GM19468 (cell line): ENCODE data around the gene ALG9.

Source experiments
- ATAC-seq: cut with Tn5 transposase; IDR thresholded peaks from one replicate; pipeline ENCODE4 v1.9.1; 2021; ENCODE audit warnings: mild to moderate bottlenecking, moderate library complexity, moderate number of reproducible peaks; ENCODE audit not compliant: unreplicated experiment; ENCODE audit errors: extremely low read depth

The ALG9 gene, protein sequence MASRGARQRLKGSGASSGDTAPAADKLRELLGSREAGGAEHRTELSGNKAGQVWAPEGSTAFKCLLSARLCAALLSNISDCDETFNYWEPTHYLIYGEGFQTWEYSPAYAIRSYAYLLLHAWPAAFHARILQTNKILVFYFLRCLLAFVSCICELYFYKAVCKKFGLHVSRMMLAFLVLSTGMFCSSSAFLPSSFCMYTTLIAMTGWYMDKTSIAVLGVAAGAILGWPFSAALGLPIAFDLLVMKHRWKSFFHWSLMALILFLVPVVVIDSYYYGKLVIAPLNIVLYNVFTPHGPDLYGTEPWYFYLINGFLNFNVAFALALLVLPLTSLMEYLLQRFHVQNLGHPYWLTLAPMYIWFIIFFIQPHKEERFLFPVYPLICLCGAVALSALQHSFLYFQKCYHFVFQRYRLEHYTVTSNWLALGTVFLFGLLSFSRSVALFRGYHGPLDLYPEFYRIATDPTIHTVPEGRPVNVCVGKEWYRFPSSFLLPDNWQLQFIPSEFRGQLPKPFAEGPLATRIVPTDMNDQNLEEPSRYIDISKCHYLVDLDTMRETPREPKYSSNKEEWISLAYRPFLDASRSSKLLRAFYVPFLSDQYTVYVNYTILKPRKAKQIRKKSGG

DNA sequence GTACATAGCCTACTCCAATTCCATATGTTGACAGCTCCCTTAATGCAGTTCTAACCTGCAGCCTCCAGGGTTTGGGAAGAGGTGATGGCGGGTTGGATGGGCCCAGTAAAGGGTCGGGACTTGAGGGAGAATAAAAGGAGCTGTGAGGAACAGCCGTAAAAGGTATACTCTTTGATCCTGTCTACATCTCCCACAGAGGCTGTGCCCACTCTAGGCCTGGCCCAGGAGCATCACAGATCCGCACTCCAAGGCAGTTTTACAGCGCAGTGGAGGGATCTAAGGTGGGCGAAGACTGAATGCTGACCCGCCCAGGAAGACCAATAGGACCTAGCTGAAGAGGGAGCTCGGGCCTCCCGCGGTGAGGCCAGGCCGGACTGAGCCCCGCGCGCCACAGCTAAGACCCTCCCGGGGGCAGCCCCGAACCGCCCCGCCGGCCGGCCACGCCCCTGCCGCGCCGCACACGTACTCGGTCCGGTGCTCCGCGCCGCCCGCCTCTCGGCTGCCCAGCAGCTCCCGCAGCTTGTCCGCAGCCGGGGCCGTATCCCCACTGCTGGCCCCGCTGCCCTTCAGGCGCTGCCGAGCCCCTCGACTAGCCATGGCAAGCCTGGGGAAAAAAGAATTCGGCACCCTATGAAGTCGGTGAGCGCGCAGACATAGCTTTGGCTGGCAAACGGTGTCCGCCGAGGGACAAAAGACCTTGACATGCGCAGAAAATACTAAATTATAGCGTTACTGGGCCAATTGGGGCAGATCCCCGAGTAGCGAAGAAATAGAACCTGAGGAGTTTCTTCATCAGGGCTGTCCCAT is at the start of gene ALG9:
Gene ALG9 (minus strand): TSS at position 696 of the 807 bp plus-strand sequence. CDS start 99 bp downstream, at position 597.
- peak; percentile 51 for ATAC-seq

DNA sequence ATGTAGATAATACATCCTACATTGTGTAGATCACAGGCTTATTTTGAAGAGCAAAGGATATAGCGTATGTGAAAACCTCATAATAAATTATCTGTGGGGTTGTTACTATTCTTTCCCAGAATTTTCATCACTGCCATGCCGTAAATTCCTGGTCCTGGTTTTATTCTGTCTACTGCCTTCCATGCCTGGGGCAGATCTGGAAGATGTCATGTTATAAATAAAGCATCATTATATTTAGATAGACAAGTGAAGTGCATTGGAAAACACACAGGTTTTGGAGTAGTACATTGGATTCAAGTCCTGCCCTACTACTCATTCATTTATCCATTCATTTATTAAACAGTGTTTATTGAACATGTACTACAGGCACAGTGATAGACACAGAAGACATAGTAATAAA is 49.5 kb upstream of the ALG9 start:
- ATAC-seq = no peak

DNA sequence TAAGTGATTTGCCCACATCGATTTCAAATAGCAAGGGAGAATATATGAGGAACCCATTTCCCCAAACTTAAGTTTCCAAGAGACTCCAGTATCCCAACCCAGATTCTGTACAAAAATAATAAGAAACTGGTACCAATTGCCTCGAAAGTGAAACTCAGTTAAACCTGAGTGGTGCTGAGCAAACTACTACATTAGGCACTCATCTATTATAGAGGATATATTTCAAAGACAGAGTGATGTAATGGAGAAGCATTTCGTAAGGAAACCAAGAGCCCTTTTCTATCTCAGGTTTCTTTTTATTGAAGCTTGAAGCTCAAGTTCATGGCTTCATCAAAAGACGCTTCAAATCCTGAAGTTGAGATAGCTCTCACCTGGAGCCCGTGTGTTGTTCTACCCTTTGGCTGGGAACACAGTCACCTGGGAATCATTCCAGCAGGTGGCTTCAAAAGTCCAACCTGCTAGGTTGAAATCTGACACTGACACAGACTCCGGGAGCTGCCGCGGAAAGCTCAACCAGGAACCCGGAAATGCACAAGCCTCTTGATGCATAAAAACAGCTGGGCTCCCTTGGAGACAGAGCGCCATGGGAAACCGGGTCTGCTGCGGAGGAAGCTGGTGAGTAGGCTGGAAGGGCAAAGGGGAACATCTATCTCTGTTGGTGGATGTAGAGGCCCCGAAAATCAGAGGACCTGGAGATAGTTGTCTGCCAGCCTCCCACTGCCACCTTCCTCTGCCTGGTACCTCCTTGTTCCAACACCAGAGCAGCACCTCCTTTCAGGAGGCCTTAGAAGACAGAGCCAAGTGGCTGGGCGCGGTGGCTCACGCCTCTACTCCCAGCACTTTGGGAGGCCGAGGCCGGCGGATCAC is 47.2 kb upstream of the ALG9 start, which contains the start of gene C11orf52:
Gene C11orf52 (plus strand): TSS at position 524 of the 867 bp plus-strand sequence. CDS start 60 bp downstream, at position 584.
- no peak for ATAC-seq

DNA sequence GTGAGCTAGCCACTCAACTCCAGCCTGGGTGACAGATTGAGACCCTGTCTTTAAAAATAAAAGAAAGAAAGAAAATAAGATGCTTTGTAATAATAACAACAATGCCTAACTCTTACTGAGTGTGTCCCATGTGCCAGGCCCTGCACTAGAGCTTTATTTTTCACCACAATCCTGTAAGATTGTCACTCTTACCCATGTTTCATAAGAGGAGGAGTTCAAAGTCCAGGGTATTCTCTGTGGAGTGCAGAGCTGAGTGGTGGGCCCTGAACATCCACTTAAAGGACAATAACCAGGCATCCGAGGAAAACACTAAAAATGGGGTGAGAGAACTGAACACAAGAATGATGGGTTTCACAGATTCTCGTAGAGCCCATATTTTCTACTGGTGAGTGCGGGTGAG is 46.4 kb upstream of the ALG9 start:
- no peak for ATAC-seq

DNA sequence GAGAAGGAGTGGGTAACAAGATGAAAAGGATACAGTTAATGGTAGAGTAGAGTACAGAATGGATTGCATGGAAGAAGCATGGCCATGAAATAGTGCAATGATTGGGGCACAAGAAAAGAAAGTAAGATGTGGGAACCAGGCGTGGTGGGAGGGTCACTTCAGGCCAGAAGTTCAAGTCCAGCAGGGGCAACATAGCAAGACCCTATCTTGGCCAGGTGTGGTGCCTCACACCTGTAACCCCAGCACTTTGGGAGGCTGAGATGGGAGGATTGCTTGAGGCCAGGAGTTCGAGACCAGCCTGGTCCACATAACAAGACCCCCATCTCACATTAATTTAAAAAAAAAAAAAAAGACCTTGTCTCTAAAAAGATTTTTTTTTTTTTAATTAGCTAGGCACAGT is 45.9 kb upstream of the ALG9 start:
- no peak for ATAC-seq

DNA sequence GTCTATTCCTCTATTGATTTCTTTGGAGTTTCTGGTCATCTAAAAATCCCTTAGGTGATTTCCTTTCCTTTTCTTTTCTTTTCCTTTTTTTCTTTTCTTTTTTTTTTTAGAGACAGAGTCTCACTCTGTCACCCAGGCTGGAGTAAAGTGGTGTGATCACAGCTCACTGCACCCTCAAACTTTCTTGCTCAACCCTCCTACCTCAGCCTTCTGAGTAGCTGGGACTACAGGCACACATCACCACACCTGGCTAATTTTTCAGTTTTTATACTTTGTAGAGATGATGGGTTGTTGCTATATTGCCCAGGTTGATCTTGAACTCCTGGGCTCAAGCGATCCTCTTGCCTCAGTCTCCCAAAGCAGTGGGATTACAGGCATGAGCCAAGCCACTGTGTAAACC is 45.4 kb upstream of the ALG9 start:
- no peak for ATAC-seq

DNA sequence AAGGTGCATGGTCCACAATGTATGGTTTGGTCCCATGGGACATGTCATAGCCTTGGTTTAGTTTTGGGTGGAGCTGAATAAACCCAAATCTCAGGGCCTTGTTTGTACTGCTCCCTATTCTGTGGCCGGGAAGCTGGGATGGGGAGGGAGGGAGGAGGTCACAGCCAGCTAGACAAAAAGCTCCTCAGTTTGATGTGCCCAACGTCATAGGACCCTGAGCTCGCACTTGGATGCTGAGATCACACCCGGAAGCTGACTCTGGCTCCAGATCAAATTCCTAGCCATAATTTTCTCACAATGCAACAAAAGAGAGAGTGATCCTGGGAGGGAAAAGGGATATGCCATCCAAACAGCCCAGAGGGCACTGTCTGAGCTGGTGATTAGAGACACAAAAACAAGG is 42.6 kb upstream of the ALG9 start:
- no peak for ATAC-seq

DNA sequence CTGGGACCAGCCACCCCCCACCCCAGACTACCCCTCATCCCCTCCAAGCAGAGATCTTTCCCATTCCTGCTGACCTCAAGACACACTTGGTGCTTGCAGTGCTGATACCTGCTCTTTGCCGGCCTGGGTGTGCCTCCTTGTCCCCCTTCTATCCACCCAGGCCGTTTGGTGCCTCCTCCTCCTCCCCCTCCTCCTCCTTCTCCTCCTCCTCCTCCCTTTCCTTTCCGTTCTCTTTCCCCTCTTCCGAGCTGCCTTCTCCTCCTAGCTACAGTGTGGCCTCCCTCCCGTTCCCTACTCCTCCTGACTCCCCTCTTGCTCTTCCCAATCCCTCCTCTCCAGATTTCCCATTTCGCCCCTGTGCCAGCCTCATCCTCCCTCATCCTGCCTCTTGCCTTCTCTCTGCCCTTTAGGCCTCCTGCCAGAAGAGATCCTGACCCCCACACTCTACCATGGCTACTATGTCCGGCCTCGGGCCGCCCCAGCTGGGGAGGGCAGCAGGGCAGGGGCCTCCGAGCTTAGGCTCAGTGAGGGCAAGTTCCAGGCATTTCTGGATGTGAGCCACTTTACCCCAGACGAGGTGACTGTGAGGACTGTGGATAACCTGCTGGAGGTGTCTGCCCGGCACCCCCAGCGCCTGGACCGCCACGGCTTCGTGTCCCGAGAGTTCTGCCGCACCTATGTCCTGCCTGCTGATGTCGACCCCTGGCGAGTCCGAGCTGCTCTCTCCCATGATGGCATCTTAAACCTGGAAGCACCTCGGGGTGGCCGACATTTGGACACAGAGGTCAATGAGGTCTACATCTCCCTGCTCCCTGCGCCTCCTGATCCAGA is 41.9 kb upstream of the ALG9 start:
- ATAC-seq = no peak

DNA sequence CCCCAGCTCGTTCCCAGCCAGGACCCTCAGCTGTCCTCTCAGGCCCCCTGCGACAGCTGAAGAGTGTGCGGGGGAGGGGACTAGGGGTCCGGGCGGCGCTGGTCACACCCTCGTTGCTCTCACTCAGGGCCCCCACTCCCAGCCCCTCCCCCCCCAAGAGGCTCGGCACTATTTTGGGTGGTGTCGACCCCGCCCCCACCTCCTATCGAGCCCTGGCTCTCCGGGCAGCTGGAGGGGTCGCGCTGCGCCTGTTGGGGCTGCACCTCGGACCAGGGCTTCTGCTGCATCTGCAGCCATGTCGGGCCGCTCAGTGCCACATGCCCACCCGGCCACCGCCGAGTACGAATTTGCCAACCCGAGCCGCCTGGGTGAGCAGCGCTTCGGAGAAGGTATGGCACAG is 41.2 kb upstream of the ALG9 start, which contains the start of gene HSPB2:
Gene HSPB2 (plus strand): TSS at position 200 of the 400 bp plus-strand sequence. CDS start 96 bp downstream, at position 296.
- ATAC-seq = no peak

DNA sequence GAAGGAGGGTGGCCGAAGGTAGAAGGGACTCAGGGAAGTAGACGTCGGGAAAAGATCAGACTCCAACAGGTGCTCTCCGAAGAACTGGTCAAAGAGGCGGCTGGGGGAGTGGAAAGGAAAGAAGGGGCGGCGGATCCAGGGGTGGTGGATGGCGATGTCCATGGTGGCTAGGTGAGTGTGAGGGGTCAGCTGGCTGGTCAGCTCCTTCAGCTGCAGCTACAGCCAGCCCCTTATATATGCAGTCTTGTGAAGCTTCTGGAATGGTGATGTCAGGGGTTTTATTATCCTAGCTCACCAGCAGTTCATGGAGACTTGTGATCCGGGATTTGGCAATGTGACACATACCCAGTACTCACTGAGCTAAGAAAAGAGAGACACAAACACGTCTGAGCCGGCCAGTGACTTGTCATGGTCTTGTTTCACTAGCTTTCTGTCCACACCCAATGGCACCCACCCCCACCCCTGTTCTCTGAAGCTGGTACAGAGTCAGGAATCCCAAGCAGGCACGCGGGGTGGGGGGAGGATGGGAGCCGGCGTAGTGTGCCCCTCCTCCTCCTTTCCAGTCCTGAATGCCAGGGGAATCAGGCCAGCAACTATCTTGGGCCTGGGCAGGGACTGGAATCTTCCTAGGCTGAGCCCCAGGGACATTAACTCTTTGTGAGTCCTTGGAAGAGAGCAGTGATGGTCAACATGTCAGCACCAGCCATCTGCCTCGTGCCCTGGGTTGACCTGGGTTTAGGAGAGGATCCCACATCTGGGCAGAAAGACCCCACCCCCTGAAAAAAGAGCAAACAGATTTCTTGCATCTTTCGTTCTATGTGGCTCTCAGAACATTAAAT is 40.4 kb upstream of the ALG9 start, which contains the start of gene CRYAB:
Gene CRYAB (minus strand): TSS at position 208 of the 839 bp plus-strand sequence. CDS start 46 bp downstream, at position 162.
- ATAC-seq = no peak

DNA sequence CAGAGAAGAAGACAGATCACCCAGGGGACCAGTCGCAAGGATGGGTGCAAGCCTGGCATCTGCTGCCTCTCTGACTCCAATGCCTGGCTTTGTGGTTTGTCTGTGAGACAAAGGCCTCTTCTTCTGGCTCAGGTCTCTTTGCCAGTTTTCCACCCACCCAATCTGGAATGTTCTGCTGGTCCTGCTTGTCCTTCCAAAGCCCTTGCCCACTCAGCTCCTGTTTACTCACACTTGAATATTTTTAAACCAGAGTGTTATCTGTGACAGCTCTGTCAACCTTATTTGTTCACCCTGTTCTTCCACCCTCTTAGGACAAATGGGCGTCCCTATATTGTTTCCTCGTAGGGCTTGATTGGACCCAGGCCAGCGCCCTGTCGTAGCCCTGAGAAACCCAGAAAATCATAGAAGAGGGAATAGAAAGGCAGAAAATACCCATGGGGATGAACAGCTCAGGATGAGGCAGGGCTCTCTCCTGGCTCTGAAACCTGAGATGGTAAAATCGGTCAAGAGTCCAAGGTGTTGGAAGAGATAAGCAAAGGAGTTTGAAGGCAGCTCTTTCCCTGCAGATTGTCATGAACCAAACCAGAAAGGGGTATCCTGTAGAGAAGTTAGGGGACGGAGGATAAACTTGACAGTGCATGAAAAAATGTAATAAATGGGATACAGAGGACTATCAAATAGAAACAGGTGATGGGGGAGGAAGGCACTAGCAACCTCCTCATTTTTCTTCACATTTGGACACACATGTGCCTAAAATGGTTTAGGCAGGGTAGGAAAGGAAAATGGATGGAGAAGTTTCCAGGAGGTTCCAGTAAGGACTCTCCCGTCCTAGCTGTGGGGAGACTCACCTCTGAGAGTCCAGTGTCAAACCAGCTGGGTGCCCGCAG is 39.5 kb upstream of the ALG9 start:
- ATAC-seq = no peak

DNA sequence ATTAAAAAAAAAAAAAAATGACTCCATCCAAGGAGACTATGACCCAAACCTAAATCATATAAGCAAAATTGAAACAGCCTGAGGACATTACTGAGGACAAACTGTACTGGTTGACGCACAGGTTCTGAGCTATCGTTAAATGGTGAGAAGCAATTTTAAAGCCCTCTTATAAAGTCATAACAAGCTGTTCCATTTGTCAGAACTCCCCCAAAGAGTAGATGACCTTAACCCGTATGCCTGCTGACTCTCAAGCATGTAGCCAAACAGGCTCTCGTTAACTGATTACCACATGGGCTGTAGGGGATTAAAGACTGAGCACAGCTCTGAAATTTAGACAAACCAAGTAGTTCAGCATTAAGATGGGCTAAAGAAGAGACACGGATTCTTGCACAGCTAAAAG is 38.0 kb upstream of the ALG9 start:
- no peak for ATAC-seq

DNA sequence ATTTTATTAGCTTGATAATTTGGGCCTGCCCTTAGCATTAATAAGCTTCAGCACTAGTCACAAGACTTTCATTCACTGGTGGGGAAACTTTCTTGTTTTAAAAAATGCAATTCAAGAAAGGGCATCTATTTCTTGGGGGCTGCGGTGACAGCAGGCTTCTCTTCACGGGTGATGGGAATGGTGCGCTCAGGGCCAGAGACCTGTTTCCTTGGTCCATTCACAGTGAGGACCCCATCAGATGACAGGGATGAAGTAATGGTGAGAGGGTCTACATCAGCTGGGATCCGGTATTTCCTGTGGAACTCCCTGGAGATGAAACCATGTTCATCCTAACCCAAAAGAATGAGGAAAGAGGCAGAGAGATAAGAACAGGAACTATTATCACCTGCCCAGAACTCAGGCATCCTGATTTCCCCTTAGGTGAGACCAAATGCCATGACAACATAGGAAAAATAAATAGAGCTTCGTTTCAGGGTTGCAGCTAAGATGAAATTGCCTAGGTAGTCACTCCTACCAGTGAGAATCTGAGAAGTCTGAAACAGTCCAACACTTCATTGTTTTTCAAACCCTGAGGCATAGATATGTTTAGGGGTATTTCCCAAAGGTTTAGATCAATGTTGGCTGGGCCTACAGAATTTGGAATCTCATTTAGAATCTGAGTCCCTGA is 37.4 kb upstream of the ALG9 start:
- no peak for ATAC-seq

DNA sequence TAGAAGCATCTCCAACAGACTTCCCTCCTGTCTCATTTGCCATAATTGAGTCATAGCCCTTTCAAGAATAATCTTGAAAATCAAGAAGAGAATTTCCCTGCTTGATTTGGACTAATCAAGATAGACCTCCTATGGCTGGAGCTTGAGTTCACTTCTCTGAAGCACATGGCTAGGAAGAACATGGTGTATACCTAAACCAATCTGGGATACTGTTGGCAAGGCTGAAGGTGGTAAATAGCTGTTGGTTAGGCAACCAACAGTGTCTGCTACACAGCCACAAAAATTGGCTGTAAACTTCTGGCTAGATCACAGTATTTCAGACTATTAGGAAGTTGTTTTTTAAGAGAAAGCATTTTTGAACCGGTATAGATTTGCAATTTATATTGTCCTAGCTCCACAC is 35.3 kb upstream of the ALG9 start:
- ATAC-seq = no peak

DNA sequence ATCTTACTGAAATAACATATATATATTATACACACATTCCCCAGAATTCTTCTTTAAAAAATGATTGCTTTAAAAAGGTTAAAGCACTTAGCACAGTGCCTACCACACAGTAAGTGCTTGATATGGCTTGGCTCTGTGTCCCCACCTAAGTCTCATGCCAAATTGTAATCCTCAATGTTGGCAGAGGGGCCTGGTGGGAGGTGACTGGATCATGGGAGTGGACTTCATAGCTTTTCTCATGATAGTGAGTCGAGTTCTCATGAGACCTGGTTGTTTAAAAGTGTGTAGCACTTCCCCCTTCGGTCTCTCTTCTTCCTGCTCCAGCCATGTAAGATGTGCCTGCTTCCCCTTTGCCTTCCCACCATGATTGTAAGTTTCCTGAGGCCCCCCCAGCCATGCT is 34.0 kb upstream of the ALG9 start:
- no peak for ATAC-seq

DNA sequence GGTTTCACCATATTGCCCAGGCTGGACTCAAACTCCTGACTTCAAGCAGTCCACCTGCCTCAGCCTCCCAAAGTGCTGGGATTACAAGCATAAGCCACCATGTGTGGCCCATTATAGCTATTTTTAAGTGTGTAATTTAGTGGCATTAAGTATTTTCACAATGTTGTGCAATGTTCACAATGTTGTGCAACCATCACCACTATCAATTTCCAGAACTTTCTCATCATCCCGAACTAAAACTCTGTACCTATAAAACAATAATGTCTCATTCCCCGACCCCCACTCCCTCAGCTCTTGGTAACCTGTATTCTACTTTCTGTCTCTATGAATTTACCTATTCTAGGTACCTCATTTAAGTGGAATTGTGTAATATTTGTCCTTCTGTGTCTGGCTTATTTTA is 15.5 kb upstream of the ALG9 start:
- no peak for ATAC-seq
